8988T (cell line): ENCODE data around the gene ERI3.

Experiments
- DNase-seq: peaks from one replicate; pipeline ENCODE4 v3.0.0; 2011

ERI3 gene

DNA sequence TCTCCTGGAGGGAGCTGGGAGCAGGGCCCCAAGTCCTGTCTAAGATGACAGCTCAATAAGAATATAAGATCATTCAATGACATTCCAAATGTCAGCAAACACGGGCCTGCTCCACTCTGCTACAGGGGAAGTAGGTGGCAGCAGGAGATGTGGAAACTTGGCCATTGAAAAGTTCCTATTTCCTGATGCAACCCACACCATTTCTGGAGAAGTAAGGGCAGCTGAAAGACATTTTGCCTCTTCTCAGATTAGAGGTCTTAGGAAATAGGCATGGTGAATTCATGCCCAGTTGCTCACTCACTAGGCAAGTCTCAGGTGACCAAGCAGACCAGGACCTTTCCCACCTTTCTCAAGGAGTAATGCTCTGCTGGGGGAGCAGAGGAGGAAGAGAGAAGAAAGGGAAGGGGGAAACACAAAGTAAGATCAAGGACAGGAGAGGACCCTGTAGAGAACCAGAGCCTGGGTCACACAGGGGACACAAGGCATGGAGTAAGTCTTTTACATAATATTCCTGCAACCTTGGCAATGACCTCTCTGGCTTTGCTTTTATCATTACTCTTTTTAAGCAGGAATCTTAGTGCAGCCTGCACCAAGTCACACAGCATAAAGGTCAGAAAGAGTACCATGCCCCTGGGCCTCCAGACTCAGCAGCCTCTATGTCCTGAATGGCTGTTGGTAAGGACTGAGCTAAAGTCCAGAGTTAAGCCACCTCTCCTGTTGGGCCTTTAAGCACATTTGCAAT is 72.9 kb downstream of the ERI3 start:
- no peak for DNase-seq

DNA sequence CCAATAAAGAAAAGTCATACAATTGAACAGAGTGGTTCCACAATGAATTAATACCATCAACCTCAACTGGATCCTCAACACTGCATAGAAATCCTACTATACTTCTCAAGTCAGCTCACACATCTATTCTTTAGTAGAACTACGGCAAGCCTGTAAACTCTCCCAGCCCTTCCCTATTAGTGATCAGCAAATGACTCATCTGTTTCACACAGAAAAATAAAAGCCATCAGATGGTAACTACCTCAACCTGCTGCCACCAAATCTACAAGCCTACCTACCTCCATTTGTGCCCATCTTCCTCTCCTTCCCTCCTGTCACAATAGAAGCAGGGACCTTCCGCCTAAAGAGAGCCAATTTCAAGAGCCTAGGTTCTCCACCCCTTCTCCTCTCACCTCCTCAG is 78.2 kb downstream of the ERI3 start:
- no peak for DNase-seq

DNA sequence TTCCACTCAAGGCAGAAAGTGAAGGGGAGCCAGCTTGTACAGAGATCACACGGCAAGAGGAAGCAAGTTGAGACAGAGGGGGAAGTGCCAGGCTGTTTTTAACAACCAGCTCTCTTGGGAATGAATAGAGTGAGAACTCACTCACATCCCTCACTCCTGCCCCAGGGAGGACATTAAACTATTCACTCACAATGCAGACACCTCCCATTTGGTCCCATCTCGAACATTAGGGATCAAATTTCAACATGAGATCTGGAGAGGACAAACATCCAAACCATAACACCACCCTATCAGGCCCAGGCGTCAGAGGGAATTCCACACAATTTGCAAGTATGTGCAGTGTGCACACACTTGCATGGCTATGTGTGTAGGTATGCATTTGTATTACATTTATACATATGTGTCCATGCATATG is 79.1 kb downstream of the ERI3 start:
- DNase-seq: no peak

DNA sequence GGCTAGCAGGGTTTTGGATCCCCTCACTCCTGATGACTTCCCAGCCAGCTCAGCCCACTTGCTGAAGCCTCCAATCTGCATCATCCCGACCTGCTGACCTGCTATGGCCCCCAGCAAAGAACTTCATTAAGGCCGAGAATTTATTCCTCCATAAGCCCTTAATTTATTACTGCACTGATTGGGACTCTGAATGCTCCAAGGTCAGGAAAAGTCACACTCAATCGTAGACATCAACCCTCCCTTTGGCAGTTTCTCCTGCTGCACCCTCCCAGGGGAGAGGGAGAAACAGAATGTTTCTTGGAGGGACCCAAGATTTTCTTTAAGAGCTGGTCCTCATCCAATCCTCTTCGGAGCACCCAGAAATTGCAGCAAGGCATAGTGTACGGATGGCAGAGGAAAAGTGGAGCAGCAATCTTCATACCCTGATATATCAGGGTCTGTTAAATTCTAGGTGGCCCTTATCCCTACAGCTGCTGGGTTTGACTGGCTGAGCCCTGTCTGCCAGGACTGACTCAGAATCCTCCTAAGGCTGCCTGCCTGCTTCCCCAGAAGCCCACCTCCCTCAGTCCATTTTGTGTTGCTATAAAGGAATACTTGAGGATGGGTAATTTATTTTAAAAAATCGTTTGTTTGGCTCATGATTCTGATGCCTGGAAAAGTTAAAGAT is 79.6 kb downstream of the ERI3 start:
- DNase-seq: no peak

DNA sequence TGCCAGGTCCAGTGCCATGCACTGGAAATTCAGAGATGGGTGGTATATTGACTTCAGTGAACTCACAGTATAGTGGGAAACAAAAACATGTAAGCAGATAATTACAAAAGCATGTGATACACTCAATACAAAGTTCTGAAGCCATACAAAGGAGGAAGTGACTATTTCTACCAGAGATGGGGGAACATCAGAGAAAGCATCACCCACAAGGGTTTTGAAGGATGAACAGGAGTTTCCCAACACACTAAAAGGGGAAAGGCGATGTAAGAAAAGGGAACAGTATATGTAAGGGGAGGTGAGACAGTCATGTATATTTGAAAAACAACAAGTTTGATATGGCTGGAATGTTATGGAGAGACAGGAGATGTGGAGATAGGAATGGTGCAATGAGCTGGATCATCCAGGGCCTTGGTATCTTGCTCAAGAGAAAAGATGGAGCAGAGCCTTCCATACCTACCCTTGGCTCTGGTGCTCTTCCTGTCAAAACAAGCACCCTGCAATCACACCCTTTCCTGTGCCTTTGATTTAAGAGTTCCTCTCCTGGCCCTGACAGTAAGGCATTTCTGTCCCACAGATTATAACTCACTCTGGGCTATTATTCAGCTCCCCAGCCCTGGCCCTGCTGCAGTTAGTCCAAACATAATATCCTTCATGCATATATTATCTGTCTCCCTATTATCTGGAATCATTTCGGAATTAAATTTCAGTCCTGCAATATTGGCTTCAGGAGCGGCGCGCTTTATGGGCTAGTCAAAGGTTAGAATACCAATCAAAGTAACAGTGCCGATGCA is 81.3 kb downstream of the ERI3 start:
- no peak for DNase-seq

DNA sequence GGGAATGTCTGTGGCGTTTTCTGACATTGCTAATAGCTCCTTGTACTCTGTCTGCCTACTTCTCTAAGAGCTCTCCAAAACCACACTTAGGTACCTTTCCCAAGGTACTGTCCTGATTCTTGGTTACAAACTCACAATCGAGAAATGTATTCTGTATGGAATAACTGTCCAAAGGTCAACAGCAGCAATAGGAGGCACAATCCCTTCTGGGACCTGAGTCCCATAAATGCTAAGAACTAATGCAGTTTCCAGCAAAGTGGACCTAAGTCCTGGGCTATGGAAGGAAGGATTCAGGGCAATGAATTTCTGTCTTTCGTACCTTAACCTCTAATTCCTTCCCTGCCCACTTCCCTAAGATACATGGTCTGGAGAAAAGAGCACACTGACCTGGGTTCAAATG is 82.1 kb downstream of the ERI3 start:
- no peak for DNase-seq

DNA sequence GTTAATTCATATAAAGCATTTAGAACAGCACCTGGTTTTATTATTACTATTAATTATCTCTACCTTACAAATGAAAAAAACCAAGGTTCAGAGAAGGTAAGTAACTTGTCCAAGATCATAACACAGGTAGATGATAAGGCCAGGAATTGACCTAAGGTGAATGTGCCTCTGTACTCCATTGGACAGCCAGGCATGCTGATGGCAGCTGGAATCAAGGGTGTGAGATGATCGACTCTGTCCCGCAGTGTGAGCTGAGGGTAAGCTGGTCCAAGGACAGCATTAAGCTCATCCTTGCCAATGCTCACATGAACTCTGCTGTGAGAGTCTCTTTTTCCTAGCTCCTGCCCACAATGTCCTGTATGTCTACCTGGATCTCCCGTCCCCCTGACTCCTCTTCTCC is 83.4 kb downstream of the ERI3 start:
- DNase-seq: no peak

DNA sequence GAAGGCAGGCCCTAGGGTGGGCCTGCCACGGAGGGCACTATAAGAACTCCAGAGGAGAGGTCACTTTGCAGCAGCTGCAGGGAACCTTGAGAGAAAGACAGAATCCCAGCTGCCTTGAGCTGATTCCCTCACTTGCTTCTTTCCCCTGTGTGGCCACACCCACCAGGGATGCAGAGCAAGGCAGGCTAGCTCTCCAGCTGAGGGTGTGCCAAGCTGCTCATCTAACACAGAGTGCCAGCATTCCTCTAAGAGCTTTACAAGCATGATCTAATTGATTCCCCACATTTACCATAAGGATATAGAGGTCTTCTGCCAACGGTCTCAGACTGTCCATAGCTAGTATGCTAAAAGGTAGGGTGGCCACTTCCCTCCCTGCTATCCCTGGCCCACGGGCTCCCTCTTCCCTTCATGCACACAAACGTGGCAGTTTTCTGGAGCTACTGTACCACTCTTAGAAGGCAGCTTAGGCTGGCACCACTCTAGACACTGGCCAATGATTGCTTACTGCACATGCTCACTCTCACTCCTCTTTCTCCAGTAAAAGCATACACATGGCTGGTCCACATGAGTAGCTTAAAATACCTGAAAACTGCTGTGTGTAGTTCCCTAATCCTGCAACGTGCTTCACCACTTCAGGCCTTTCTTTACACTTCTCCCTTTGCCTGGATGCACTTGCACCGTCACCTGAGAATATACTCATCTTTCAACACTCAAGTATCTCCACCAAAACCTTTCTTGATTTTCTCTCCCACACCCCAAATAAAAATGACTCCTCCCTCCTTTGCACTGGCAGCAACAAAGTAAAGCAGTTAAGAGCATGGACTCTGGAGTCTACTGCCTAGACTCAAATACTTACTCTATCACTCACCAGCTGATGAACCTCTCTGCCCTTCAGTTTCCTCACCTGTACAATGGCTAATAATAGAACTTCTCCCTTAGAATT is 84.1 kb downstream of the ERI3 start:
- no peak for DNase-seq

DNA sequence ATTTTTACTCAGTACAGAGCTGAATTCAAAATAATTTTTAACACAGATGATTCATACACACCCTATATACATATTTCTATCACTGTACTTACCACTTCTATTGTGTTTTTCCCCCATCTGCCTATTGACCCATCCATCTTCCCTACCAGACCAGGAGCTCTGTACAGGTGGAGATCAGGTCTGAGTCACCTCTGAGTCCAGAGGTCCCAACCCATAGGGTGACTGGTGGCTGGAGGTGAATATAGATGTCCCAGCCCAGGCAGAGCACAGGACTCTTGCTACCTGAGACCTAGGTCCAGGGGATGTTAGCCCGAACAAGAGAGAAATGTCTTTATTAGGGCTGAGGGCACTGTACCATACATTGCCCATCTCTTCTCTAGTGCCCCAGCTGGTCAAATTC is 87.0 kb downstream of the ERI3 start:
- DNase-seq: no peak

DNA sequence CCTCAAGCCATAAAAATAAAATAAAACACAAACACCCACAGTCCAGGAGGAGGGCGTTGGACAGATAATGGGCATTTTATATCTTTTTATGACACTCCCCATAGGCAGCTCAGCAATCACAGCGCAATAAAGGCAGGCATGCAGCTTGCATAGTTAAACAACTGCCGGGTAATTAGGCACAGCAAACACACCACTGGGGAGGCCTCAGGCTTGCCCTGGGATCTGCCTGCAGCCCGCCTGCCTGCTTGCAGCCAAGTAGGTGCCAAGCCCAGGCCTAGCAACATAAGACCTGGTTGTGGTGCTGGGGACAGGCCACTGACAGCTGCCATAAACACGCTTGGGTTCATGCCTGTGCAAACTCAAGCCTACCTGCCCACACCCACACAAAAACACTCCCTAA is 87.6 kb downstream of the ERI3 start:
- DNase-seq: no peak

DNA sequence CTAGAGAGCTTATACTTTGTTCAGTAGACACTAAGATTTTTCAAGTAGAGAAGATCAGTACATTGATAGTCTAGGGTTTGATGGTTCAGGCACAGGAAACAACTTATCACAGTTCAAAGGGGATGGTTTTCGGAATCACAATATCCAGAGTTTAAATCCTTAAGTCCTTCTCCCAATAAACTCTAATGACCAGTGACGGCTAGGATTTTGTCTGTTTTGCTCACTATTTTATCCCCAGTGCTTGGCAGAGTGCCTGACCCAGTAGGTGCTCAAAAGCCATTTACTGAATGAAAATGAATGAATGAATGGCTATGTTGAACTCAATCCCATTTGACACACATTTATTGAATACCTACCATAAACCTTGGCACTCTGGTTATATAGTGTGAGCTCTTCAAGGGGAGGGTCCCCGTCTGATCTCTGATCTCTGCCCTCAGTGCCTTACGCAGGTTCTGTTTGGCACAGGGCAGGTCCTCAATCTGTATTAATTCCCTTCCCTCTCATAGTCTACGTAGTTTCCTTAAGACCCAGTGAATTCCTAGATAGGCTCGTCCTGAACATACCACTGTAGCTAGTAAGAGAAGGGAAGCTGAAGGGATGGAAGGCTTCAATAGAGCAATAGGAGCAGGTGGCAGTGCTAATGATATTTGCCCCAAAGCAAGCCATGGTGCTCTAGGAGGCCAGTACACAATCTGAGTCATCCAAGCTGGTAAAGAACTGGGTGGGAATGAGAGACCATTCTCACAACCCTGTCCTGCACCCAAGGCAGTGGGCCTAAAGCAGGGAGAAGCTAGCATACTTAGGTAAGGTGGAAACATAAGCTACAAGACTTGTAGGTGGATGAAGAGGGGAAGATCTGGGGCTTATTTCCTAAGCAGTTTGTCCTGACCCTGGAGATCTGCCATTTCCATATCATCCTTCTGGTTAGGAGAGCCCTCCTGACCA is 88.4 kb downstream of the ERI3 start:
- DNase-seq: no peak

DNA sequence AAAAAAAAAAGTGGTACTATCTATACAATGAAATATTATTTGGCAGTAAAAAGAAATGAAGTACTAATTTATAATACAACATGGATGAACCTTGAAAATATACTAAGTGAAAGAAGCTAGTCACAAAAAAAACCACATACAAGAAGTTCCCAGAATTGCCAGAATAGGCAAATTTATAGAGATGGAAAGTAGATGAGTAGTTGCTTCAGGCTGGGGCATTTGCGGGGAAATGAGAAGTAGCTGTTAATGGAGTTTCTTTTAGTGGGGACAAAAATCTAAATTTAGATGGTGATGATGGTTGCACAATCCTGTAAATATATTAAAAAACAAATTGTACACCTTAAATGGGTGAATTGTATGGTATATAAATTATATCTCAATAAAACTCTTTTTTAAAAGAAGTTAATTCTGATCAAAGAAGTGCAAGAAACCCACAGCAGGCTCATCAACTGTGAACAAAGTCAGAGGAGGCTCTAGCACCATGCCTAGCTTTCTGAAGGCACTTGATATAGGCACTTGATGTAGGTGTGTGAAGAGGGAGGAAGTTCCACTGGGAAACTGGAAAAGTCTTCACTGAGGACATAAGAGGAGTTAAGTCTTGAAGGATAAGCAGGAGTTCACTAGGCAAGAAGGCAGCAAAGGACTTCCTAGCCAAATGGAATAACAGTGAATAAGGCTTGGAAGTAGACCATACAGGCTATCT is 89.2 kb downstream of the ERI3 start:
- no peak for DNase-seq

DNA sequence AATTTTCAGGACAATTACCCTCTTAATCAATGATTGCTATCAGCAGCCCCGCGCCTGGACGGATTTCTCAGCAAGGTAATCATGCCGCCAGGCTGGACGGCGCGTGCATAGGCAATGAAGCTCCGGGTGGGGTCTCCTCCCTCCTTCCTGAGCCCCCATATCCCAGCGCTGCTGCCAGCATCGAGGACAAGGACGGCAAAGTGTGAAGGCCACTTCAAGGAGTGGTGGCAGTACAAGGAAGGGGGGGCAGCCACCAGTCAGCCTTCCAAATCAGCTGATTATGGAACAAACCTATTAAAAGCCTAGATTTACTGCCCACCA is 90.6 kb downstream of the ERI3 start:
- DNase-seq: no peak

DNA sequence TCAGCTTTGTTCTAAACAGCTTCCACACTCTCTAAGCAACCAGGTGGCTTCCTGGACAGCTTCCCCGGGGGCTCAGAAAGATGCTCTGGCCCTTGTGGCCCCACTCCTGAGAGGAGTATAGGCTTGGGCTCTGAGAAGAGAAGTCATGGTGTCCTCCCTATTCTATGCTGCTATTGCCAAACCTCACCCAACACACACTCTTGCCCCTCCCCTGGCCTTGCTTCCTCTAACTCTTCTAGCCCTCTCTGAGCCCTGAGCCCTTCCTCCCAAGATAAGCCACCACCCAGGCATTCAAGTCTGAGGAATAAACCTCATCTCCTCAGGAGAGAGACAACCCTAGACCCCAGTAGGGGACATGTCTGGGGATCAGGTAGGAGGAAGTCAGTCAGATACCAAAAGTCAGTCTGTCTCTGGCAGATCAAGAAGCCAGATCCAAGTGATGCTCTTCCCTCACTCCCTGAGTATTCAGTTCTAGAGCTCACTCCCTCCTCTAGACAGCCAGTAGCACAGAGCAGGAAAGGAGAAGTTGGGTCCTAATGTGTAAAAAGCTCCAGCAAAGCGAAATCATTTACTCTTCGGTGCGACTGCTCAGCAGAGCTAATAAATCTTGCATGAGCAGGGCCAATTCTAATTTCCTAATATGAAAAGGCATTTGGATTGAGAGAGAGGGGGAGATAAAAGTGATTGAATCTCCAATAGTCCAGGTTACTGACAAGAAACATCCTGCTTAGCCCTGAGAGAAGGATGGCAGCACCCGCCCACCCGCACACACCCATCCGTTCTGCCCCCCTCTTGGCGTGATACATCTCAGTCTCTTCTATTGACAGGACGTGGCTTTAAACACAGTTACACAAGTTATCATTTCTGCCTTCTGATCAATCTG is 91.2 kb downstream of the ERI3 start:
- DNase-seq: no peak

DNA sequence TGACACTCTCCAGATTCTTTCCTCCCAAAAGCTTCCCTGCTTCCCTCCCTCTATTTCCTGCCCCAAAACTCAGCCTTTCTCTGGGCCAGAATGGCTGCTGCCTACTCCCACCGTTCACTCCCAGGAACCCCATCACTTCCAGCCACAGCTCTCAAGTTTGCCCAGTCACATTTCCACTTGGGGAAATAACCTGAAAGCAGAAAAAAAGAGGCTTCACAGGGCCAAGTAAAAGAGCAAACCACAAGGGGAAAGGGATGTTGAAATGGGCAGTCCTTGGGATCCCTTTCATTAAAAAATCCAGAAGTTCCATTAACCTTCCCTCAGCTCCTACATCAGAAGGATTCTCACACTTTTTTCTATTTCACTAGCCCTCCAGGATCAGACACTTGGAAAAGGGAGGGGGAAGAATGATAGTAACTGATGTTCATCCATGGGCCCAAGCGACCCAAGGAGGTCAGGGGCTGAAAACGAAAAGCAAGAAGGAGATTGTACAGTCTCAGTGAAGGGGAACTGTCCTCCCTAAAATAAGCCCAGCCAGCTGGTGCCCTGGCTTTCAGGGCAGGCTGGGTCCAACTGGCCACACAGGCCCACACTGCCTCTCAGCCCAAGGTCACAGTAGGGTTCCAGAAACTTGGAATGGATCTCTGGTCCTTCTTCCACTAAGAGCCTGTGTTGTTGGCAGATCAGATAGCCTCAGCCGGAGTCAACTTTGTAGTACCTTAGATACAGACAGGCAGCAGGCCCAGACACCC is 92.1 kb downstream of the ERI3 start:
- no peak for DNase-seq

DNA sequence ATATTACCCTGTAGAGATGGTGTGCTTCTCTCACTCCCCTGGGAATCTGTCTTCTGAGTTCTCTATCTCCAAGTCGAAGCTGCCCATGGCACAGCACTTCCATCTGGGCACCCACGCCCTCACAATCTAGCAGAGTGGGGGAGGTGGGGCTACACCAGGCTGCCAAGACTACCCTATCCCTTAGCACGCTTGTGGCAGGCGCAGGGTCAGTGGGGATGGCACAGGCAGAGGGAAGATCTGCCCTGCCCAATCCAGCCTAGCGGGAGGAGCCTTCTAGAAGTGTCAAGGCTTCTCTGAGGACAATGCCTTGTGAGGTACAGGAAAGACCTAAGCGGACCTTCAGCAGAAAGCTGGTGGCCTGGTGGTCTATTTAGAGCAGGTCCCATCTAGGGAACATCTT is 92.6 kb downstream of the ERI3 start:
- DNase-seq: no peak

DNA sequence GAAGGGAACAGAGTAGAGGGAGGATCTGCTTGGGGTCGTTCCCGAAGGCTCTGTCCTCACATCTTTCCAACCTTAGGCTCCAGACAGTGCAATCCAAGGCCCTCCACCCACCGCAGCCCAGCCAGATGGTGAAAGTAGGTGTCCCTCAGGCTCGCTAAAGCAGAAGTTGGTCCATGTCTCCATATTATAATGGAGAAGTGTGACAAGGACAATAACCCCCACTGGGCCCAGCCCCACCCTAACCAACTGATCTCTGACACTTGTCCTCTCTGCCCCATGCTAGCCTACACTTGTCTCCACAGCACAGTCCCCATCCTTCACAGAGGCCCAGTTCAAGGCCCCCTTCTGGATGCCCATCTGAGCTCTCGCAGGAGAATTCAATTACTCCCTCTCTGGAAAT is 93.1 kb downstream of the ERI3 start:
- no peak for DNase-seq

DNA sequence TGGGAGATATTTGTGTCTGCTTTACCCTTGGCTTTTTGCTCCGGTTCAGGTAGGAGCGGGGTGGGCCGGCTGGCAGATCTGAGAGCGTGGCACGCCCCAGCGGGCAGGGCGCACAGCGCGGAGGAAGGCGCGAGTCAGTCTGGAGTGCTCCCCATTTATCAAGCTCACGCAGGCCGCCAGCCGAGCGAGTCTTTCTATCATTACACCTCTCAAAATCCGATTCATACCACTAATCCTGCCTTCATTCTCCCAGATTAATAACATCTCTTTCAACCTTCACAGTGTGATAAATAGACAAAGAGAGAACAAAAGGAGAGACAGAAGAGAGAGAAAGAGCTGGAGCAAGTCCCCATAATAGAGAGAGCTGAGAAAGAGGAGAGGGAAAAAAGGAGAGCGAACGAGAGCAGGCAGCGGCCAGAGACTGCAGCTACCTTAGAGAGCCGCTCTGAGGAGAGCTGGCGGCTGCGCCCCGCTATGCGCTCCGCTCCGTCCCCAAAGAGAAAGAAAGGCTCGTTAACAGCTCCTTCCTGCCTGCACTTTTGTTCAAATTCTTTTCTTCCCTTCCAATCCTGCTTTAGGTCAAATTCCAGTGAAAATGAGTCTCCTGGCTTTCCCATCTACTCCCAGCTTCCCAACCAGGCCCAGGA is 93.8 kb downstream of the ERI3 start:
- DNase-seq: no peak

DNA sequence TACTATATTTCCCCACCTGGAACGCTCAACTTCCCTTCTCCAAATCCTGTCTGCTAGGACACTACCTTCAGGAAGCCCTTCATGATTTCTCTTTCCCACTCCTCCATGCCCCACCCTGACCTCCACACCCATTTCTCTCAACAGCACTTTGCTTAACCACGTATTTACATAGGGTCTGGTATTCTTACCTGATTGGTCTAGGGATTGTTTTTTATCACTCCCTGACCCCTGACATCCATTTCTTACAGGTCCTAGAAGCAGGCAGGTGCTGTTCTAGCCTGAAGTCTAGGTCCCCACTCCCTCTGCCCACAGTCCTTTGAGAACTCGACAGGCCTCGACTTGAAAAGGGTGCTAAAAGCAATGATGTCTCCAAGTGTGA is 94.3 kb downstream of the ERI3 start:
- DNase-seq: no peak
